Astrocyte of the spinal cord (primary cell): Measurements from ENCODE around the gene HERPUD1.

ENCODE experiments used
- DNase-seq: peaks from one replicate; pipeline ENCODE4 v3.0.0; 2011; ENCODE audit warnings: low read depth, low spot score
- H3K4me3 ChIP-seq: 2 replicates; pipeline ENCODE4 v1.5.1; 2011; ENCODE audit warnings: low read depth, mild to moderate bottlenecking, low read length, moderate library complexity
- CTCF ChIP-seq: IDR thresholded peaks from 2 replicates; pipeline ENCODE4 v1.5.1; 2012; ENCODE audit warnings: low read depth, mild to moderate bottlenecking, low read length, inconsistent platforms
- in situ Hi-C: cut with HindIII; loops from 2 replicates; pipeline ENCODE4 v1.10.0; 2017; ENCODE audit warnings: low sequenced_read_pairs

HERPUD1 gene

GRCh38 chr16:56941856-56942331 is 10.0 kb downstream of the HERPUD1 start:
- no peak for TF ChIP-seq CTCF
- DNase-seq = no peak
- in situ Hi-C loops = no loop called here
- no peak overlapping the region for H3K4me3 ChIP-seq

DNA sequence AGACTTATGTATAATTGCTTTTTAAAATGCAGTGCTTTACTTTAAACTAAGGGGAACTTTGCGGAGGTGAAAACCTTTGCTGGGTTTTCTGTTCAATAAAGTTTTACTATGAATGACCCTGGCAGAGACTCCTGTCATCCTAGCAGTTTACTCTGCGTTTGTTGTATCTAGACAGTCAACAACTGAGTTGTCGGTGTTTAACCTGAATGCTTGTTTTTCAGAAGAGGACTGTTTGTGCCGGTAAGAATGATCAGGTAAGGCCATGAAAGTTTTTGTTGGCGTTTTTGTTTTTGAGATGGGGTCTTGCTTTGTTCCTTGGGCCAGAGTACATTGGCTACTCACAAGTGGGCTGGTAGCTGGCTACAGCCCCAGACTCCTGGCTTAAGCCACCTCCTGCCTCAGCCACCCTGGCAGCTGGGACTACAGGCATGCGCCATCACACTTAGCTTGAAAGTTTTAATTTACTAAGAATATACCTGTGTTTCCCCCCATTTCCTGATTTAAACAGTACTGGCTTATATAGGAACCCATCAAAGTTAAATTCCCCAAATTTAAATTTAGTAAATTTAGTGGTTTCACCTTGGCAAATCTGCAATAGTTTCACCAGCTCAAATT is 11.9 kb downstream of the HERPUD1 start:
- in situ Hi-C loops = no loop called here
- H3K4me3 ChIP-seq = no peak overlapping the region
- DNase-seq = no peak
- TF ChIP-seq CTCF = no peak

DNA sequence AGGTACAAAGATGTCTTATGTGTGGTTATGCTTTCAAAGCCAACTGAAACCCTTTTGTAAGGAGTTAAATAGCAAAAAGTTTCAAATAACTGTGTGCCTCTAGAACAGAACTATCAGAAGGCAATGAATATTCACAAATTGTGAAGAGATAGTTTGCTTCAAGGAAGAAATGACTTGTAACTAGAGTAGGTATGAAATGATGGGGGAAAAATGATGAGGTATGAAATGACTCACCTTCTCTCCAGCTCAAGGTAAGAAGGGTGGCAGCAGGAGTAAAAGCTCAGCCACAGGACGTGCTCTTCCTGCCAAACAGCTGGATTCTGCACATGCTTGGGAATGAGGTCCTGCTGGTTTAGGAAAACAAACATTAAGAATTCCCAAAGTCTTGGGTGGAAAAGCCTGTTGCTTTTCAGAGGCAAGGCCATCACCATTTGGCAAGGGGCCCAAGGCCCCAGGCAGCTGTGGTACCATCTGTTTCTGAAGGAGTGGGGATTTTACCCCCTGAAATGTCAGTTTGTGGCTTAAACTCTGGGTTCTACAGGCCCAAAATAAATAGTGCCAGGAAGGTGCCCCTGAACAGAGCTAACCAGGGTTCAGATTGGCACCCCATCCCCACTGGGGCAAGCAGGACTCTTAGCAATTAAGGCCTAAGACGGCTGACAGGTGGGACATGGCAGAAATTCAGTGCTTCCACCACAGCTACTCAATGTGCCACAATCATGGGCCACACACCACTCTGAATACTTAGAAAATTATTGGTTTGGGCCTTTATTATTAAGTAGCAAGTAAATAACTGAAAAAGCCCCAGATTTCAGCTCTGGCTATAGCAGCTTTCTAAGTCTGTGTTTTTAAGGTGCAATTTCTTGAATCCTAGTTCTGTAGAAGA is 13.3 kb downstream of the HERPUD1 start:
- TF ChIP-seq CTCF = no peak
- no peak overlapping the region for H3K4me3 ChIP-seq
- in situ Hi-C loops = no loop called here
- DNase-seq = no peak

DNA sequence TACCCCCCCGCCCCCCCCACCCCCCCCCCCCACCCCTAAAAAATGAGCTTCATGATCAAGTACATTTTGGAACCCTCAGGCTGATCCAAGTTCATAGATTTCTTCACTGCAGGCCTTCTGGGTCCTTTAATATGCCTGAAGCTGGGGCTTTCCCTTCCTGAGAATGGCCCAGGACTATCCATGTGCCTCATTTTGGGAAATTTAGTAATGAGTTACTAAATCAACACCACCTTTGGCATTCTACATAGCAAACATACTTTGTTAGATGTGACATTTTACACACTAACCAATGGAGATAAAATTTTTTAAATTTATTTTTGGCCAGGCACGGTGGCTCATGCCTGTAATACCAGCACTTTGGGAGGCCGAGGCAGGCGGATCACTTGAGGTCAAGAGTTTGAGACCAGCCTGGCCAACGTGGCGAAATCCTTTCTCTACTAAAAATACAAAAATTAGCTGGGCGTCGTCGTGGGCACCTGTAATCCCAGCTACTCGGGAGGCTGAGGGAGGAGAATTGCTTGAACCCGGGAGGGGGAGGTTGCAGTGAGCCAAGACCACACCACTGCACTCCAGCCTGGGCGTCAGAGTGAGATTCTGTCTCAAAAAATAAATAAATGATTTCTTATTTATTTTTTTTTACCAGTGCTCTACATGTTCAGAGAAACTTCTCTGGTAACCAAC is 14.0 kb downstream of the HERPUD1 start:
- in situ Hi-C loops = no loop called here
- TF ChIP-seq CTCF = no peak

DNA sequence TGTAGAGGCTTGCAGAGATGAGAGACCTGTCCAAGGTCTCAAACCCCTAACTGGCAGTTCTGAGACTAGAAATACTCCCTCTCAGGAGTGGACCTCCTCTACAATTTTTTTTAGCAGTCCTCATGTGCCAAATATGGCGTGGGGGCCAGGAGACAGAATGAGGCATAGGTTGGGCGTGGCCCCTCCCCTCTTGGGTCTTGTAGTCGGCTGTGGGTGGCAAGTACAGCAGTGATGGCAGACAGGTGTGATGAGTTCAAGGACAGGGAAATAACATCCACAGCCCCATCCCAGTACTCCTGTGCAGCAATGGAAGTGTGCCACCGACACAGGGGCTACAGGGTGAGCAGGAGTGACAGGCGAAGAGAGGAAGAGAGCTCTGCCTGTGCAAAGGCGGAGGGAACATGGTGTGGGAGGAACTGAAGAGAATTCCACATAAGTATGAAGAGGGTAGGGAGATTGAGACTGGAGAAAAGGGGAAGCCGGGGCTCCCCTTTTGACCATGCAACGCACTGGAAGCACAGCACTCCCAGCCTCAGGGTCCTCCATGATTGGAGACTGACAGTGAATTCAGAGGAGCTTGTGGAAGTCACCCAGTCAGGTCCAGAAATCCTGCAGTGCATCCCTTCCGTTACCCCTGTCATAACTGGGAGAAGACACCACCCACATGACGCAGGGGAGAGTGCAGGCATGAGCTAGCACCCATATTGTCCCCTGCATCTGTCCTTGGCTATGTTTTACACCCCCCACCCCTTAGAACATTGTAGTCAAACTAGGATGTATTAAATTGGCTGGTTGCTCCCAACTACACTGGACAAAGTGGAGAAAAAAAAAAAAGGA is 15.0 kb downstream of the HERPUD1 start:
- DNase-seq = no peak
- no peak for TF ChIP-seq CTCF
- H3K4me3 ChIP-seq = no peak overlapping the region
- in situ Hi-C loops = no loop called here

More for the DNA sequence above, 14.0 kb downstream of the HERPUD1 start:
- H3K4me3 ChIP-seq = no peak overlapping the region
- no peak for DNase-seq

DNA sequence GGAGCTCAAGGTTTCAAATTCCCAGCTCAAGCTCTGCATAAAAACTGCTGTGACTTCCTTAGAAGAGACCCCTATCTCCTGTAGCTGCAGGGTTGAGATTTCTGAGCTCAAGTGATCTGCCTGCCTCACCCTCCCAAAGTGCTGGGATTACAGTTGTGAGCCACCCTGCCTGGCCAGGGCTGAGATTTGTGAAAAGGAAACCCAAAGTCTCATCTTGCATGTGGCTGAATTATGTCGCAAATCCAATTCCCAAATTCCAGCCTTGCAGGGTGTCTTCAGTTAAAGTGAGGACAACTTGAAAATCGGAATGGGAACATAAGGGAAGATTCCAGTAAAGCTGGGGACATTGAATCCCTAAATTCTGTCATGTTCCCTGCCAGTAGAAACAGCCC is 15.7 kb downstream of the HERPUD1 start:
- in situ Hi-C loops = no loop called here
- TF ChIP-seq CTCF = no peak
- no peak overlapping the region for H3K4me3 ChIP-seq
- DNase-seq = no peak
